ENCODE measurements around the gene FAM180B.

GRCh38 chr11:47553406-47553743 is 33.1 kb upstream of the FAM180B start:
- TF ChIP-seq POLR2A (IDR thresholded peaks at IDR 0.05) (no peak), EP300 (IDR thresholded peaks at IDR 0.05; ENCODE audit: low read depth) (no peak), POLR2AphosphoS5 (IDR thresholded peaks at IDR 0.05) (no peak)
- TF ChIP-seq, protein P1, sequence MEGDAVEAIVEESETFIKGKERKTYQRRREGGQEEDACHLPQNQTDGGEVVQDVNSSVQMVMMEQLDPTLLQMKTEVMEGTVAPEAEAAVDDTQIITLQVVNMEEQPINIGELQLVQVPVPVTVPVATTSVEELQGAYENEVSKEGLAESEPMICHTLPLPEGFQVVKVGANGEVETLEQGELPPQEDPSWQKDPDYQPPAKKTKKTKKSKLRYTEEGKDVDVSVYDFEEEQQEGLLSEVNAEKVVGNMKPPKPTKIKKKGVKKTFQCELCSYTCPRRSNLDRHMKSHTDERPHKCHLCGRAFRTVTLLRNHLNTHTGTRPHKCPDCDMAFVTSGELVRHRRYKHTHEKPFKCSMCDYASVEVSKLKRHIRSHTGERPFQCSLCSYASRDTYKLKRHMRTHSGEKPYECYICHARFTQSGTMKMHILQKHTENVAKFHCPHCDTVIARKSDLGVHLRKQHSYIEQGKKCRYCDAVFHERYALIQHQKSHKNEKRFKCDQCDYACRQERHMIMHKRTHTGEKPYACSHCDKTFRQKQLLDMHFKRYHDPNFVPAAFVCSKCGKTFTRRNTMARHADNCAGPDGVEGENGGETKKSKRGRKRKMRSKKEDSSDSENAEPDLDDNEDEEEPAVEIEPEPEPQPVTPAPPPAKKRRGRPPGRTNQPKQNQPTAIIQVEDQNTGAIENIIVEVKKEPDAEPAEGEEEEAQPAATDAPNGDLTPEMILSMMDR (IDR thresholded peaks at IDR 0.05): peak in 1 of 5 experiments; percentile 12
